ENCODE data around the gene CACNA1B.
"Not testable (repeated sequence)": the region's sequence is repeated elsewhere in the genome, so short reads cannot be mapped to it uniquely, and the experiment has no call there.

Gene CACNA1B

DNA sequence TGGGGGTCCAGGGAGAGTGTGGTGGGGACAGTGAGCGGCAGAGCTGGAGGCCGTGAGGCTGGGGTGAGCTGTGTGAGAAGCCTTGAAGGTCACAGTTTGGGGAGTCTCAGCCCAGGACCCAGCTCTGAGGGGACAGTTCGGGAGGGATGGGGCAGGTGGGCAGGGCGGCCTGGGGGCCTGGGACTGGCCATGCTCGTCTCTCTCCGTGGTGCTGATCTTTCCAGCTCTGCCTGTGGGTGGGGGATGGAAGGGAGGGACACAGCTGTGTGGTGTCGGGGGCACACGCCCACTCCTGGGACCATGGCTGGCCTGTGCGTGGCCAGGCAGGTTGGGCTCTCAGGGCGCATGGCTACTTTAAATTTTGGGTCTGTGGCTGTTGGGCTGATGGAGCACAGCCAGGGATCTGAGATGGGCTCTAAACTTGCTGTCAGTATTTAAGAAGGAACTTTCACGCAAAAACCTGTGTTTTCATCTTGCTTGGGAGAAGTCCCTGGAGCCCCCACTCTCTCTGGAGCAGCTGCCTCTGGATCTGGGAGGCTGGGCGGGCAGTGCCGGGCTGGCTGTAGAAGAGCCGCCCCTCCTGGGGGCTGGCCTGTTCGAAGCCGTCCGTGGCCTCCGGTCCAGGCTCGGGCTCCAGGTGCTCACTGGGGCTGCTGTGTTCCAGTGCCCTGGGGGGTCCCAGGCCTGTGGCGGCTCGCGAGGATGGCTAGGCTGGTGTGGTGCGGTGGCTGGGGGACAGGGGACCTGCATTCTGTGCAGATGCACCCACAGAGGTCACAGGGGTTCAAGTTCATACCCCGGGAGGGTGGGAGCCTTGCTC lies 13.4 kb downstream of the CACNA1B start:
- not testable (repeated sequence) for DNase-seq

DNA sequence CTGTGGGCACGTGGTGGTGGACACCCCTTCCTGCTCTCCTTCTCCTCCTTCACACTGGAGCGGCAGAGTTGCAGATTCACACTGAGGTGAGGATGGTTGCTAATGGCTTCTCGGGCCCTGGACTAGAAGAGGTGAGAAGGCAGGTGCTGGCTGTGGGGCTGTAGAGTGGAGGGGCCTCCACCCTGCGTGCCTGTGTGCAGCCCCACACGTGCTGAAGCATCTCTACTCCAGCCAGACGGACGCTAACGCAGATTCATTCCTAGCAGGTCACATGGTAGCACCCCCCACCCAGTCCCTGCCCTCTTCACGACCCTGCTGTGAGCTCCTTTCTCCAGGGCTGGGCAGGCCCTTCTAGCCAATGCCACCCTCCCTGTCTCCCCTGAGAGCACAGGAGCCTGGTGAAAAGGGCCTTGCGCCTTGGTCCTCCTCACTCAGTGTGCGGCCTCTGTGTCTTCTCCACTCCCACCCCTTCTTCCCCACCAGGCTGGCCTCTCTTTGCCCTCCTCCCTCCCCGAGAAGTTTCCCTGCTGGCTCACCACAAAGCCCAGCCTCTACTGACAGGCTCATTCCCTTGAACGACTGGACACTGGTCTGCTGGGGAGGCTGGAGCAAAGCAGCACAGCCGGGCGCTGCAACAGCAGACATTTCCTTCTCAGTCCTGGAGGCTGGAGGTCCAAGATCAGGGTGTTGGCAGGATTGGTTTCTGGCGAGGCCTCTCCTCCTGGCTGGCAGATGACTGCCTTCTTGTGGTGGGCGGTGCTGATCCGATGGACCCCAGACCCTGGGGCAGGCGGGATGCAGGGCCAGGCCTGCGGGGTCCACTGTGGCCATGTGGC lies 14.2 kb downstream of the CACNA1B start:
- no peak for DNase-seq

DNA sequence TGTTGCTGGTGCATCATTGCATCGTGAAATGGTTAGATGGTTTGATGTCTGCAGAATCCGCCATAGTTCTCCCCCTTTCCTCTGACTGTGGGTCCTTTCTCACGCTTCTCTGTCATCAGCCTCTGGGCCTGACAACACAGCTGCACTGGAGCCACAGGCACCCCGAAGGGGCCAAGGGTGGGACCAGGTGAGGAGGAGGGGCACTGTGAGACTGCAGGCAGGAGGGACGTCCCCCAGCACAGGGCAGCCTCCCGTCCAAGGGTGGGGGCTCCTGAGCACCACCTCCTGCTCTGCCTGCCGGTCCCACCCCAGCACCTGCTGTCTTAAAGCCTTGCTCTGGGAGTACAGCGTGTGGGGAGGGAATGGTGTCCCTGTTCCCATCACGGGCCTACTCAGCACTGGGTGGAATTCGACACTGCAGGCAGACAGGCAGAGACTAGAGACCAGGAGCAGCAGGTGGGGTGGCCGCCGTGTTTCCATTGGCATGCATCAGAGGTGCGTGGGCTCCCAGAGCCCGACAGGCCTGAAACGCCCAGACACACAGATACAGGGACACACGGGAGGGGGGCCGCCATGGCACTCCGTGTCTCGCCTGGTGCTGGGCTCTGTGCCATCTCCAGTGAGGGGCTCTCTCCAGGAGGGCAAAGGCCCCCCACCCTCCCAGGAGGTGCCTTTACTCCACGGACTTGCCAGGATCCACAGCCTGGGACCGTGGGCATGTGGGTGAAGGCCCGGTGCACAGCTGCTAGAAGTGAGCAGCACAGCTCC lies 15.0 kb downstream of the CACNA1B start:
- no peak for DNase-seq

DNA sequence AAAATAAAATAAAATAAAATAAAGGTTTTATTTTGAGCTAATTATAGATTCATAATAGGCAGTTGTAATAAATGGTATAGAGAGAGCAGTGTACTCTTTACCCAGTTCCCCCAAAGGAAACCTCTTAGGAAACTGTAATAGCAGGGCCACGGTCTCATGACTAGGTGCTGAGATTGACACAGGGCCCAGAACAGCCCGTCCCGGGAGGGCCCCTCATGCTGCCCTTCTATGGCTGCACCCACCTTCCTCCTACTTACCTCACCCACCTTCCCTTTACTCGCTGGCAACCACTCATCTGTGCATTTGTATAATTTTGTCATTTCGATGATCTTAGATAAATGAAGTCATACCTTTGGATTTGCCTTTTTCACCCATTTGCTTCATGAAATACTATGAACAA lies 16.1 kb downstream of the CACNA1B start:
- no peak for DNase-seq

DNA sequence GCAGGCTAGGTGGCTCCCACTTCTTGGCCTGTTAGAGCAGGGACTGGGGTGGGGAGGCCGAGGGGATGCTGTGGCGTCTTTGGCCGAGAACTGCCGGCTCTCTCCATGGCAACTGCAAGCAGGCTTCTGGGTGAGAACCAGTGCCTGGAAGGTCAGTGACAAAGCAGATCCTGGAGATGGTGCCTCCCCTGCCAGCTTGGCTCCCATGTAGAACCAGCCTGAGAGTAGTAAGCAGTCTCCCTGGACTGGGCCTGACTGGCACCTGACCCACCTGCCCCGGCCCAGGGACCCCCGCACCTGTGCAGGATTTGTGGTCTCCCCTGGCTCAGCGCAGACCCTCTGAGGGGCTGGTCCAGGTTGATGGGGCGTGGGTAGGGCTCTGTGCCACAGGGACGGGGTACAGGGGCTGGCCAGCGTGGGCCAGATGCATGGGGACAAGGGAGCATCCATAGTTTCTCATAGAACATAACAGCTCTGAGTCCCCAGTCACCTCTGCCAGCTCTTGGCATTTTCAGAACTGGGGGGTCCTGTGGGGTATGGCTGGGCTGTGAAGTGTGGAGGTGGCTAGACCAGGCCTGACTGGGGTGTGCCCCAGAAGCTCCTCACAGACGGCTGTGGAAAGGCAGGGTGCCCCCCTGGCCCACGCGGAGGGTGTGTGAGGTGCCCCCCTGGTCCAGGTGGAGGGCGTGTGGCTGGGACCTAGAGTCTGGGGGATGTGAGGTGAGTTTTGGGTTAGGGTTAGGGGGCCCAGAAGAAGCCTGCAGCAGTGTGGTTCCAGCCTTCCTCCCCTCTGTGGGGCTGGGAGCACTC lies 22.2 kb downstream of the CACNA1B start:
- no peak for DNase-seq

DNA sequence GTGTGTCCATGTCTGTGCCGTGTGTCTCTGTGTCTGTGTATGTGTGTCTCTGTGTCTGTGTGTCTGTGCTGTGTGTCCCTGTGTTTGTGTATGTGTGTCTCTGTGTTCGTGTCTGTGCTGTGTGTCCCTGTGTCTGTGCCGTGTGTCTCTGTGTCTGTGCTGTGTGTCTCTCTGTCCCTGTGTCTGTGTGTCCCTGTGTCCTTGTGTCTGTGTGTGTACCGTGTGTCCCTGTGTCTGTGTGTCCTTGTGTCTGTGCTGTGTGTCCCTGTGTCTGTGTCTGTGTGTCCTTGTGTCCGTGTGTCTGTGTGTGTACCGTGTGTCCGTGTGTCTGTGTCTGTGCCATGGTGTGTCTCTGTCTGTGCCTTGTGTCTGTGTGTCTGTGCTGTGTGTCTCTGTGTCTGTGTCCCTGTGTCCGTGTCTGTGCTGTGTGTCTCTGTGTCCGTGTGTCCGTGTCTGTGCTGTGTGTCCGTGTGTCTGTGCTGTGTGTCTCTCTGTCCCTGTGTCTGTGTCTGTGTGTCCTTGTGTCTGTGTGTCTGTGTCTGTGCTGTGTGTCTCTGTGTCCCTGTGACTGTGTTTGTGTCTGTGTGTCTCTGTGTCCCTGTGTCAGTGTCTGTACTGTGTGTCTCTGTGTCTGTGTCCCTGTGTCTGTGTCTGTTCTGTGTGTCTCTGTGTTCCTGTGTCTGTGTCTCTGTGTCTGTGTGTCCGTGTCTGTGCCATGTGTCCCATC lies 23.2 kb downstream of the CACNA1B start:
- DNase-seq, result no peak

DNA sequence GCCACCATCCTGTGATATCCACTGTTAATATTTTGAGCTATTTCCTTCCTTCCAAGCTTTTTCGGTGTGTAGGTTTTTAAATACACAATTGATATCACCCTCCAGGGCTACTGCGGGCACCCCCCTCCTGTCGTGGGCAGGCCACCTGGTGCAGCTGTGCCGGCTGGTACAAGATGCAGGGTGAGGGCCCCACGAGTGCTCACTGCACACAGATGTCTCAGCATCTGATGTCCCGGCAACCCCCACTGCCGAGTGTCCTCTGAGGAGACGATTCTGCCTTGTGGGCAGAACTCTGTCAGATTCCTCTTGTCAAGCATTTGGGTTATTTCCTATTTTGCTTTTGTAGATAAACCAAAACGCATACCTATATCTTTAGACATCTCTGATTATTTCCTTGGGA lies 25.1 kb downstream of the CACNA1B start:
- no peak for DNase-seq

DNA sequence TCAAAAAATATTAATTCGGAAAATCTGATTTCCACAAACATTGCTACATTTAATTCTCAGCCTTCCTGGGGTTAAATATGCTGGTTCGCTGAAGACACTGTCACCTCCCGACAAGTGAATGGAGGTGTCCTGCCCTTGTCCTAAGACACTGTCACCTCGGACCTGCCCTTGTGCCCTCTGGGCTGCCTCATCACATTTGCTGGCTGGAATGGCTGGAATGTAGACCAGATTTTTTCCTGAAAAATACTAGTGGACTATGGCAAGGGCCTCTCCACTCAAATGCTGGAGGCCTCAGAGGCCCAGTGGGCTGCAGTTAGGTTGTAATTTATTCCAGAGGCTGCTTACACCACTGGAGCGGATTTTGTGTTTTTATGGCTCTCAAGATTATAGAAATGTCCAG lies 28.2 kb downstream of the CACNA1B start:
- DNase-seq, result no peak

DNA sequence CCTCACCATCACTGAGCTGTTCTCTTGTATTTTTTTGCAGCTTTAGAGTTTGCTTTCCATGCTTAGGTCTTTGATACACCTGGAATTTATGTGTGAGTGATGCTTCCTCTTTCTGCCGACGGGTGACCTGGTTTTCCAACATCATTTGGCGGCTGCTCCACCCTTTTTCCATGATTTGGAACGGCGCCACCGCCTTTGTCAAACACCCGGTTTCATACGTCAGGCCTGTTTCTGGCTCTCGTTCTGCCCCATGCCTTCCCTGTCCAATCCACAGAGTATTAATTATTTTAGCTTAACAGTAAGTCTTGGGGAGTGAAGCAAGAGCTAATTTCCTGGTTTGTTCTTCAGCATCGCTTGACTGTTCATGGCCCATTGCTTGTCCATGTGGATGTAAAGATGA lies 30.2 kb downstream of the CACNA1B start:
- DNase-seq, result no peak

DNA sequence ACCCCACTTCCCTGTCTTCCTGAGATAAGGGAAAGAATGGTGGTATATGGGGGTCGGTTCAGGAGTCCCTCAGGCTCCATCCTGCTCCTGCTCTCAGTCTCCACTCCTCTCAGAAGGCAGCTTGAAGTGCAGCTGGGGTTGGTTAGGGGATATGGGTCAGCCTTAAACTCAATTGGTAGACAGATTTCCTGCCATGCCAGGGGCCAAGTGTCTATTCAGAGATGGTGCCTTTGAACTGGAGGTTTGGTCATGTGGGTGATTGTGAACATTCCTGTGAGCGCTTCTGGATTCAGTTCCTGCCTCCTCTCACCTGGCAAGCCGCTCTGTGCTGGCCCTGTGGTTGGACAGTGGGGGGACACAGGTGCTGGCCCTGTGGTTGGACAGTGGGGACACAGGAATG lies 35.1 kb downstream of the CACNA1B start:
- DNase-seq, result no peak

DNA sequence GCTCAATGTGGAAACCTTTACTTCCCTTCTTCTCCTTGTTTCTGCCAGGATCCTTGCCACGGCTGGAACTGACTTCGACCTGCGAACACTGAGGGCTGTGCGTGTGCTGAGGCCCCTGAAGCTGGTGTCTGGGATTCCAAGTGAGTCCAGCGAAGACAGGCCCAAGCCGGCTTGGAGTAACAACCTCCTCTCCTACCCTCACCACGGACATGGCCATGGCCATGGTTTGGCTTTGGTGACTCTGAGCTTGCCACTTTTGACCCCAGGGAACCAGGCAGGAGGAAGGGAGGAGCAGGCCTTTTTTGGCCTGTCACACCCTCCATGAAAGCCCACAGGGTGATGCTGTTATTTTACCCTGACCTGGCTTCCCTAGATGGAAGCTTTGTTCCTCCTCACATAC lies 35.5 kb downstream of the CACNA1B start:
- DNase-seq, result no peak

DNA sequence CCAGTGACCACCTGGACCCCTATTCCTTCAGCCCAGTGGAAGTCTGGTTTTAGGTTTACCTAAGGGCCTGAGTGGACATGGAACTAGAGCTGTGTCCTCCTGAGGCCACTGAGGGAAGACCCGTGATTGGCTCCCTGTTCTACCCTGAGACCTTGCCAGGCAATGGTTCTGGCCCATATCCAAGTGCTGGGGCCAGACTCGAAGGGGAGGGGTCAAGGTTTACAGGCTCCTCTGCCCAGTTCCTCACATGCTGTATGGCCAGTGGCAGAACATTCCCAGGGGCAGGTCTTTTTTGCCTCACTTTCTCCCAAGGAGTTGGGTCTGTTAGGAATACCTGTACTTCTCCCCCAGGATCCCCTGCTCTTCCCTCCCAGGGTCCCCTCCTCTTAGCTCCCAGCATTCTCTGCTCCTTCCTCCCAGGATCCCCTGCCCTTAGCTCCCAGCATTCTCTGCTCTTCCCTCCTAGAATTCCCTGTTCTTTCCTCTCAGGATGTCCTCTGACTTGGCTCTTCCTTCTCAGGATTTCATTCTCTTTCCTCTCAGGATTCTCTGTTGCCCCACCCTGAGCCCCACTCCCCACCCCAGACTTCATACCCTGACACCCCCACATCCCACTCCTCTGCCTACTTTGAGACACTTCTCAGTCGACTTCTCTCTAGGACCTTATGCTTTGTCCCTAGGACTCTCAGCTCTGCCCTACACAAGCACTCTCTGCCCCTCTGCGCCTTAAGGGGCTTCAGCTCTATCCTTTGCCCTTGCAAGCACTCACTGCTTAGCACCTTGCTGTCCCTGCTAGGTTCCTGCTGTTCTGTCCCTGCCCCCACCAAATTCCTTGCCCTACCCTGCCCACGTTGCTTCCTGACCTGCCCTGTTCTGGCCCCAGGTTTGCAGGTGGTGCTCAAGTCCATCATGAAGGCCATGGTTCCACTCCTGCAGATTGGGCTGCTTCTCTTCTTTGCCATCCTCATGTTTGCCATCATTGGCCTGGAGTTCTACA lies 36.5 kb downstream of the CACNA1B start:
- no peak for DNase-seq

DNA sequence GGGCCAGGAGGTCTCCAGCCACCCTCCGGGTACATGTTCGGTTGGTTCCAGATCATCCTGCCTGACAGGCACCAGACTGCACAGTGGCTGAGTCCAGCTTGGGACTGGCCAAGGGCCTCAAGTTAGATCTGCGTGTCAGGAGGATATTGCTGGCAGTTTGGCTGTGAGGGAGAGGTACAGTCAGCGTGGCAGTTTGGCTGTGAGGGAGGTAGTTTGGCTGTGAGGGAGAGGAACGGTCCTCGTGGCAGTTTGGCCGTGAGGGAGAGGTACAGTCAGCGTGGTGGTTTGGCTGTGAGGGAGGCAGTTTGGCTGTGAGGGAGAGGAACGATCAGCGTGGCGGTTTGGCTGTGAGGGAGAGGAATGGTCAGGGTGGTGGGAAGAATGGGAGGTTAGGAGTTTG lies 39.0 kb downstream of the CACNA1B start:
- no peak for DNase-seq

DNA sequence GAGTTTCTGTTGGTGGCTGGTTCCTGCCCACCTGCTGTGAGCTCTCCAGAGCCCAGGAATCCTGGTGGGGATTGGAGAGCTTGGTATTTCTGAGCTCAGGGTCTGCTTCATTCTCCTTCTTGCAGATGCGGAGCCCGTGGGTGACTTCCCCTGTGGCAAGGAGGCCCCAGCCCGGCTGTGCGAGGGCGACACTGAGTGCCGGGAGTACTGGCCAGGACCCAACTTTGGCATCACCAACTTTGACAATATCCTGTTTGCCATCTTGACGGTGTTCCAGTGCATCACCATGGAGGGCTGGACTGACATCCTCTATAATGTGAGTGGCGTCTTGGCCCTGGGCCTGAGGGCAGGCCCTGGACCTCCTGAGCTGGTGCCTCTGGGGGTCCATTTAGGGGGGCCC lies 39.5 kb downstream of the CACNA1B start:
- no peak for DNase-seq

DNA sequence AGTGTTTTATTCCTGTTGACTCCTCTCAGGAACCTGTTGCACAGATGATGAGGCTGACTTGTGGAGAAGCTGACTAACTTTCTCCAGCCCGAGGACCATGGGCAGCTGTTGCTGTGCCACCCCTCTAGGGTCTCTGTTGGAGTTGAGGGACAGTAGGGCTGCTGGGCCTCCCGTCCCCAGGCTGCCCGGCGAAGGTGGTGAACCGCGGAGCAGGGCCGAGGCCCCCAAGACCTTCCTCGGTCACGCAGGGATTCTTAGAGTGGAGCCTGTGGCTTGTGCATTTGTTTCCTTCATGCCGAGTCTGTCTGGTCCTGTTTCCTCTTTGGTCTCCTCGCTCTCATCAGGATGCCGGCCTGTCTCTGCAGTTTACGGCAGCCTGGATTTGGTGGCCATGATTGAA lies 40.2 kb downstream of the CACNA1B start:
- DNase-seq, result no peak

DNA sequence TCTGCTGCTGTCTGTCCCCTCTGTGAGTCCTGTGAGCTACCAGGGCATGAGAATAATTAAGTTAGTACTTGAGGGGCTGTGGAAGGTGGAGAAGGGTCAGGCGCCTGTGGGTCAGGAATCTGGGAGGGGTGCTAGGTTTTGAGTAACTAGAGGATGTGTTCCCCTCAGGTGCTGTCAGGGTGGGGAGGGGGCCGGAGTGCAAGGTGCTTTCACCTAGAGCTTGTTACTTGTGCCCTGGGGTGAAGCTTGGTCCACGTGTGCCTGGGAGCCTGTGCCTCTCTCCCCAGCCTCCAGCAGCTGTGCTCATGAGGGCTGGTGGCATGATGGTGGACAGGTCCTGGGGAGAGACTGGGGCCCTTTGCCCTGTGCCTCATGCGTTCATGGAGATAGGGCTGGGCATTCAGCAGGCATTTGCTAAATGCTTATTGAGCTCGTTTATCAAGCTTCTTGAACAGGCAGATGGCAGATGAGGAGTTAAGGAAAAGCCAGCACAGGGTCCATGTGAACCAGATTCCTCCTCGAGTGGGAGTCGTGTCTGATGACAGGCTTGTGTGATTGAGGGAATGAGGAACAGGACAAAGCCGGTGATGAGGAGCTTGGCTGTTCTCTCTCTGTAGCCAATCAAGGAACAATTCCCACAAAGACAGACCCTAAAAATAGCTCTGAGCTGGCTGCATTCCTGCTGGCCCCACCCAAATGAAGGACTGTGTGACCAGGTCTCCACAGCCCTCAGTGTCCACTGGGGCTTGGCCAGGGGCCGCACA lies 40.9 kb downstream of the CACNA1B start:
- no peak for DNase-seq

DNA sequence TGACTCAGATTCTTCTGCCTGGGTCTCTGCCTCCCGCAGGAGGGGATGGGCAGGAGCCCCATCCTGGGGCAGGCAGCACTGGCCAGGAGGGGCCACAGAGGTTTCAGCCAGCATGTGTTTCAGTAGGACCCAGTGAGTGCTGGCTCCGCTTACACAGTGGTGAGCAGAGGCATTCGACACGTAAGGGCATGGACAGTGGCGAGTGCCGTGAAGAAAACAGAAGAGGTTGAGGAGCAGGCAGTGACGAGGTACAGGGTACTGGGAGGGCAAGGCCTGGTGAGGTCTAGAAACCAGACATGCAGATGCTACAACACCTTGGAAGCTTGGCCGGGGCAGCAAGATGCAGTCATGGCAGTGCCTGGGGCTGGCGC lies 41.5 kb downstream of the CACNA1B start:
- no peak for DNase-seq

DNA sequence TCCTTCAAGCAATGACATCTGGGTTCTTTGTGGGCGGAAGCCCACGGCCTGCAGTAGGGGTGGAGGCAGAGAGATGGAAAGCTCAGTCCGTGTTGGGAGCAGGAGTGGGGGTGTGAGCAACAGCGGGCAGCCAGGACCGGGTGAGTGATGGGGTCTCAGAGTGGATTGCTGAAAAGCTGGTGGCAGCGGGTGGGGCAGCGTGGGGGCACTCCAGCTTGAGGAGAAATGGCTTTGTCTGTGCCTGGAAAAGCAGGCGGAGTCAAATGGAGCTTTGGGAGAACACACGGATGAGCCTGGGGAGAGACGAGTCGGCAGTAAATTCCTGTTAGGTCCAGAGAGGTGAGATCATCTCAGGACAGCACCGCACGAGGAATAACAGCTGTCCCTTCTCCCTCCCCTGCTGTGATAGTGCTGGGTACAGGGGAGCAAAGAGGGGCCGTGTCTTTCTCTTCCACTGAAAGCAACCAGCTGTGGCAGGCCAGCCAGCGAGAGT lies 42.1 kb downstream of the CACNA1B start:
- DNase-seq, result no peak

DNA sequence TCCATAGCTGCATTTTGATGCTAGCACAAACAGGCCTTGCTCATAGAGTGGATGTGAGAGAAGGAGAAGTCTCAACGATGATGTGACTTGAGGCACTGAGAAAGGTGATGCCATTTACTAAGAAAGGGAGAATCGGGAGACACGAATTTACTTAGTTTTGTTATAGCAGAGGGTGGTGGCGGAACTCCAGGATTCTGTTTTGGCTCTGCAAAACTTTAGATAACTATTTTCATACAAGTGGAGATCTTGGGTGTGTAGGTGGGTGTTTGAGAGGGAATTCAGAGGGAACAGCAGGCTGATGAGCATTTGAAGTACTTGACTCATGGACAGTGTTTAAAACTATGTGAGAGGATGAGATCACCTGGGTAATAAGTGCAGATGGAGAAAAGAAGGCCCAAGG lies 43.2 kb downstream of the CACNA1B start:
- DNase-seq, result no peak

DNA sequence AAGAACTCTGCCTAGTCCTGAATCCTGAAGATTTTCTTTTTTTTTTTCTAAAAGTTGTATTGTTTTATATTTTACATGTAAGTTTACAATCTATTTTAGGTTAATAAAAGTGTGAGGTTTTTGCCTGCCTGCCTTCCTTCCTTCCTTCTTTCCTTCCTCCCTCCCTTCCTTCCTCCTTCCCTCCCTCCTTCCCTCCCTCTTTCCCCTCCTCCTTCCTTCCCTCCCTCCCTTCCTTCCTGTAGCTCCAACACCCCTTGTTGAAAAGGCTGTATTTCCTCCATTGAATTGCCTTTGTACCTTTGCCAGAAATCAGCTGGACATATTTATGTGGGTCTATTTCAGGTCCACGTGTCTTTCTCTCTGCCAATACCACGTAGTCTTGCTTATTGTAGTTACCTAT lies 46.6 kb downstream of the CACNA1B start:
- no peak for DNase-seq
